Measurements from ENCODE around the gene LAMA2. TPM values are rescaled to one million over a fixed set of nuclear protein-coding genes. Genes with fewer than 3 reads are reported as not detected.

The LAMA2 gene
- polyA plus RNA-seq, 1 donor from 2014 or later = 2.5 TPM

GRCh38 chr6:129510950-129511349 lies 628.0 kb downstream of the LAMA2 start:
- H3K9me2 ChIP-seq (ENCODE audit: insufficient read depth, low read length) = no peaks in the 10 kb centered on the region
- no peaks in the 10 kb centered on the region for H3F3A ChIP-seq (ENCODE audit: insufficient read depth, low read length, poor library complexity, severe bottlenecking)
- H3K36me3 ChIP-seq (ENCODE audit: insufficient read depth, low read length) = no peaks in the 10 kb centered on the region
- H3K4me3 ChIP-seq (ENCODE audit: low read length) = no peak overlapping the region
- no peak overlapping the region for H3K27ac ChIP-seq (ENCODE audit: low read length)
- H3K27me3 ChIP-seq (ENCODE audit: insufficient read depth, low read depth, low read length) = no peaks in the 10 kb centered on the region
- TF ChIP-seq TAF1 (IDR thresholded peaks at IDR 0.05; ENCODE audit: low read depth) = no peak
- H3K4me2 ChIP-seq (ENCODE audit: low read length) = no peak overlapping the region
- H2AFZ ChIP-seq (ENCODE audit: low read depth, low read length) = no peak overlapping the region
- H3K9me3 ChIP-seq (ENCODE audit: low read length) = no peaks in the 10 kb centered on the region
- H3K79me2 ChIP-seq (replicated peaks; ENCODE audit: insufficient read depth, low read length) = no peaks in the 10 kb centered on the region
- no peak overlapping the region for H3K9ac ChIP-seq (ENCODE audit: low read length)
- no peaks in the 10 kb centered on the region for H4K20me1 ChIP-seq (ENCODE audit: insufficient read depth)

- H3K4me2 ChIP-seq (ENCODE audit: low read length) = no peak overlapping the region
- H3K9me3 ChIP-seq (ENCODE audit: low read length) = no peaks in the 10 kb centered on the region
- H3K27ac ChIP-seq (ENCODE audit: low read length) = no peak overlapping the region
- H3K36me3 ChIP-seq (ENCODE audit: insufficient read depth, low read length) = no peaks in the 10 kb centered on the region
- H3K9me2 ChIP-seq (ENCODE audit: insufficient read depth, low read length) = no peaks in the 10 kb centered on the region
- H4K20me1 ChIP-seq (ENCODE audit: insufficient read depth) = no peaks in the 10 kb centered on the region
- no peak for TF ChIP-seq POLR2AphosphoS5 (IDR thresholded peaks at IDR 0.05)
- TF ChIP-seq RAD21 (conservative IDR thresholded peaks at IDR 0.05) = no peak
- TF ChIP-seq EZH2 (IDR thresholded peaks at IDR 0.05; ENCODE audit: borderline replicate concordance, insufficient read depth, low read length, poor library complexity, severe bottlenecking) = no peak
- no peak for TF ChIP-seq SMC3 (conservative IDR thresholded peaks at IDR 0.05; ENCODE audit: poor library complexity)
- no peak for TF ChIP-seq CTCF (IDR thresholded peaks at IDR 0.05; ENCODE audit: poor library complexity, severe bottlenecking)
- TF ChIP-seq MXI1 (conservative IDR thresholded peaks at IDR 0.05; ENCODE audit: poor library complexity, severe bottlenecking) = no peak
- TF ChIP-seq REST (IDR thresholded peaks at IDR 0.05; ENCODE audit: borderline replicate concordance) = no peak
- no peak for TF ChIP-seq EP300 (conservative IDR thresholded peaks at IDR 0.05; ENCODE audit: poor library complexity, severe bottlenecking)
- no peak for TF ChIP-seq TAF1 (IDR thresholded peaks at IDR 0.05; ENCODE audit: low read depth)
- no peak overlapping the region for H3K4me3 ChIP-seq (ENCODE audit: low read length)
- no peak overlapping the region for H3K9ac ChIP-seq (ENCODE audit: low read length)
- no peak overlapping the region for H2AFZ ChIP-seq (ENCODE audit: low read depth, low read length)
- no peaks in the 10 kb centered on the region for H3K27me3 ChIP-seq (ENCODE audit: insufficient read depth, low read depth, low read length)
- H3F3A ChIP-seq (ENCODE audit: insufficient read depth, low read length, poor library complexity, severe bottlenecking) = no peaks in the 10 kb centered on the region
- no peaks in the 10 kb centered on the region for H3K79me2 ChIP-seq (replicated peaks; ENCODE audit: insufficient read depth, low read length)
Measured at GRCh38 chr6:129513471-129513870, 630.5 kb downstream of the LAMA2 start.

GRCh38 chr6:129515004-129515403 lies 632.1 kb downstream of the LAMA2 start:
- H3K79me2 ChIP-seq (replicated peaks; ENCODE audit: insufficient read depth, low read length) = no peaks in the 10 kb centered on the region
- no peaks in the 10 kb centered on the region for H3K27me3 ChIP-seq (ENCODE audit: insufficient read depth, low read depth, low read length)
- no peak overlapping the region for H2AFZ ChIP-seq (ENCODE audit: low read depth, low read length)
- no peak overlapping the region for H3K4me2 ChIP-seq (ENCODE audit: low read length)
- H3K27ac ChIP-seq (ENCODE audit: low read length) = no peak overlapping the region
- no peaks in the 10 kb centered on the region for H3K36me3 ChIP-seq (ENCODE audit: insufficient read depth, low read length)
- H3K4me3 ChIP-seq (ENCODE audit: low read length) = no peak overlapping the region
- no peaks in the 10 kb centered on the region for H3F3A ChIP-seq (ENCODE audit: insufficient read depth, low read length, poor library complexity, severe bottlenecking)
- no peaks in the 10 kb centered on the region for H3K9me3 ChIP-seq (ENCODE audit: low read length)
- TF ChIP-seq CTCF (IDR thresholded peaks at IDR 0.05; ENCODE audit: poor library complexity, severe bottlenecking) (no peak), REST (IDR thresholded peaks at IDR 0.05; ENCODE audit: borderline replicate concordance) (no peak), MXI1 (conservative IDR thresholded peaks at IDR 0.05; ENCODE audit: poor library complexity, severe bottlenecking) (no peak)
- no peaks in the 10 kb centered on the region for H3K9me2 ChIP-seq (ENCODE audit: insufficient read depth, low read length)
- H3K9ac ChIP-seq (ENCODE audit: low read length) = no peak overlapping the region
- H4K20me1 ChIP-seq (ENCODE audit: insufficient read depth) = no peaks in the 10 kb centered on the region
